ENCODE measurements around the gene MINDY4. TPM values are rescaled to one million over a fixed set of nuclear protein-coding genes. Genes with fewer than 3 reads are reported as not detected.
A peak's percentile ranks its signal among the peaks of the same experiment; 100 is the strongest.

The MINDY4 gene
- total RNA-seq, 1 donor from 2014 or later, result 15.6 TPM

- DNase-seq (ENCODE audit: low spot score) (peak; percentile 59), ATAC-seq (no peak)
- intact Hi-C loops (cut with DNase I), result no loop called here
Measured at GRCh38 chr7:30842542-30843451, 71.6 kb downstream of the MINDY4 start.

DNA sequence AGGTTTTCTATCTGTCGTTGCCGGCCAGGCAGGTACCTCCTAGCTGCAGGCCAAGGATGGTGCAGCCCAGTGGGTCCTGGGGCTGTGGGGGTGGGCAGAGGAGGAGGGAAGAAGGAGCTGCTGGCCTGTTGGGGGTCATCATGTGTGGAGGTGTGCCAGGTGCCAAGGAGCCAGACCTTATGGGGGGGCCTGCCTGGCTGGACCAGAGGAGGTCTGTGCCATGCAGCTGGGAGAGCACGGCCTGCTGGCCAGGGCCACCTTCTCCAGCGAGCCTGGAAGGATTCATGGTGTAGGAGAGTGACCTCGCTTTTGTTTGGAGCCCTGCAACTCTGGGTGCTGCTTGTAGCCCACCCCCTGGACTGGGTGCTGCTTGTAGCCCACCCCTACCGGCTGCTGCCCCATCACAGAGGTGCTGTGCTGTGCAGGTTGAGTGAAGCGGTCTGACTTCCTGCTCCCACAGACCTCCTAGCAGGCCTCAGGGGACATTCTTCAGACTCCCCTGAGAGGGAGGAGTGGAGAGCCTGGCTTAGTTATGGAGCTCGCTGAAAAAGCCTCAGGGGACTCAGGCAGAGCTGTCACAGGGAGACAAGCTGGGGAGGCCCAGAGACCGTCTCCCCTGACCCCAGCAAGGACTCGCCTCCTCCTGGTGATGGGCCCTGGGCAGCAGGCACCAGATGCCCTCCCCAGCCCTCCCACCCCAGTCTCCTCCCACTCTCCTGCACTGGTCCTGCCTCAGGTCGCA lies 72.7 kb downstream of the MINDY4 start:
- ATAC-seq, result no peak
- intact Hi-C loops (cut with DNase I), result no loop called here
- peak; percentile 58 for DNase-seq (ENCODE audit: low spot score)

DNA sequence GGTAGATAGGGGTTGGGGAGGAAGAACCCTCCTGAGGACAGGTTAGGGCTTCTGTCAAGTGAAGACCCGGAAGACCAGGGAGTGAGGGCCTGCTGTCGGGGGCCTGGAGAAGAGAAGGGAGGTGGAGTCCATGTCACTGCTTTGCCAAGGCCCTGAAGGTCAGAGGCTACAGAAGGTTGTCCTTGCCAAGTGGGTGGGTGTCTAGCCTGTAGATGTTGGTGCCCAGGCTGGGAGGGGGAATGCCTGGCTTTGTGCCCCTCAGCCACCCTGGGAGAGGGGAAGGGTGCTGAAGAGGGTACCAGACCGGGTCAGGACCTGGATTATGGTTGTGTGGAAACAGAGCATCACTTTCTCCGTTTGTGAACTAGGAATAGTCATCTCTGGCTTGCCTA lies 73.3 kb downstream of the MINDY4 start:
- peak; percentile 56 for DNase-seq (ENCODE audit: low spot score)
- ATAC-seq, result no peak
- intact Hi-C loops (cut with DNase I), result no loop called here

DNA sequence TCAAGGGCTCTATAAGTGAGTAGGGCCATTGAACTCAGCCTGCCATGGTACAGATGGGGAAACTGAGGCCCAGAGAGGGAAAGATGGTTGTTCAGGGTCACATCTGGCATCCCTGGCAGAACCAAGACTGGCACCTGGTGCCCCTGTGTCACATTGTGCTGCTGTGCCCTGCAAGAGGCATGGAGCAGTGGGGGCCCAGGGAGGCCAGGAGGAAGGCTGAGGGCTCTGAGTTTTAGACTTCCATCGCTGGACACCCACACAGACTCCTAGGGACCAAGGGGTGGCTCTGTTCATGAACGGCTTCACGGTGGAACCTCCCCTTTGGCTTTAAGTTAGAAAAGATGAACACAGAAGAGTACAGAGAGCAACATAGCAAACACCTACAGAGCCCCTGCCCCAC lies 73.7 kb downstream of the MINDY4 start:
- no peak for ATAC-seq
- intact Hi-C loops (cut with DNase I), result no loop called here
- peak; percentile 42 for DNase-seq (ENCODE audit: low spot score)

GRCh38 chr7:30845426-30846135 lies 74.4 kb downstream of the MINDY4 start:
- intact Hi-C loops (cut with DNase I), result no loop called here
- DNase-seq (ENCODE audit: low spot score) (peak; percentile 75), ATAC-seq (peak; percentile 55)

DNA sequence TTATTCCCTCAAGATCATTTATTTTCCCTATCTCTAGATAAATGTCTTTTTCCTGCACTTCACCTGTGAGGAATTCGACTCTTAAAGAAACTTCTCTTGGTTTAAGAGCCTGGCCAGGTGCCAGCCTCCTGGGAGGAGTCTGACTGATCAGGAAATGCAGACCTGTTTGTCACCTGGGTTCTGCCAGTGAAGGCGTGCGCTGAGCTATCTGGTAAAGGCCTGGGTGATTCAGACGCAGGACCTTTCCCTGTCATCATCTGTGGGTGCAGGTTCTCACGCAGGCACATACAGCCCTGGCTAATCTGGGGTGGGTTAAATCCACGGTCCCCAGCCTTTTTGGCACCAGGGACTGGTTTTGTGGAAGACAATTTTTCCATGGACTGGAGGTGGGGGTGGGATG lies 75.2 kb downstream of the MINDY4 start:
- intact Hi-C loops (cut with DNase I), result no loop called here
- DNase-seq (ENCODE audit: low spot score) (peak; percentile 61), ATAC-seq (no peak)

- ATAC-seq, result no peak
- no peak for DNase-seq (ENCODE audit: low spot score)
- intact Hi-C loops (cut with DNase I), result no loop called here
Measured at GRCh38 chr7:30848121-30848855, 77.1 kb downstream of the MINDY4 start.

DNA sequence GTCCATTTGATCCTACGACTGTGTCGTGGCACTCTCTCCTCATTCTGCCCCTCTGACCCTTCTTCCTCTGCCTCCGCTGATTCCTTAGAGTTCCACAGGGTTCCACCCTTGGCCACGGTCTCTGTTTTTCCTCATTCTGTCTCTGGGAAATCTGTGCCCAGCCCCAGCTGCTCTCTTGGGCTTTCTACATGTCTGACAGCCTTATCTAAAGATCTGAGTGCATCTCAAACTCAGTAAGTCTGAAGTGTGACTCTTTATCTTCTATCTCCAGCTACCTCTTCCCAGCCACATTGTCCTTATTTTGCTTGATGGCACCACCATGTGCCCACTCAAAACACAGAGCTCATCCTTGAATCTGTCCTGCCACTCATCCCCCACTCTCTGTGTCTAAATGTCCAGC lies 78.3 kb downstream of the MINDY4 start:
- no peak for ATAC-seq
- DNase-seq (ENCODE audit: low spot score), result no peak
- intact Hi-C loops (cut with DNase I), result no loop called here

- no peak for ATAC-seq
- DNase-seq (ENCODE audit: low spot score), result no peak
- intact Hi-C loops (cut with DNase I), result no loop called here
Measured at GRCh38 chr7:30850426-30850825, 79.2 kb downstream of the MINDY4 start.

- ATAC-seq (peak; percentile 77), DNase-seq (ENCODE audit: low spot score) (no peak)
- intact Hi-C loops (cut with DNase I), result no loop called here
Measured at GRCh38 chr7:30851651-30852307, 80.6 kb downstream of the MINDY4 start.

GRCh38 chr7:30852308-30852684 lies 81.1 kb downstream of the MINDY4 start:
- intact Hi-C loops (cut with DNase I), result no loop called here
- peak; percentile 10 for ATAC-seq
- DNase-seq (ENCODE audit: low spot score), result no peak

GRCh38 chr7:30852744-30853288 lies 81.6 kb downstream of the MINDY4 start:
- intact Hi-C loops (cut with DNase I), result no loop called here
- DNase-seq (ENCODE audit: low spot score) (no peak), ATAC-seq (no peak)

DNA sequence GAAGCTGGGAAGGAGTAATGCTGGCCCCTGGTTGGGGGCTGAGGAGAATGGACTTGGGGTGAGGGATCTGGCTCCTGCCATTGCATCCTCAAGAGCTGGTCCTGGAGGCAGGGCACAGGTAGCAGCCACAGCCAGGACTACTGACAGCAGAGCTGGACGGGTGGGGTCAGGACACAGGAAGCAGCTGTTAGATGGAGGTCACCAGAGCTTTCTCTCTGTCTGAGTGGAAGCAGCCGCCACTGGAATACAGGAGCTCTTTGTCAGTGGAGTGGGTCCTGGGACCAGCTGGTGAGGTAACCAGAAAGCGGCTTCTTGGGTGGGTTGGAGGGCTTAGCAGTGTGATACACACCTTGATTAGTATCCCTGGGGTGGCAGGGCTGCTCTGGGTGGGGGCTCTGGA lies 82.4 kb downstream of the MINDY4 start:
- intact Hi-C loops (cut with DNase I), result no loop called here
- DNase-seq (ENCODE audit: low spot score) (no peak), ATAC-seq (no peak)

DNA sequence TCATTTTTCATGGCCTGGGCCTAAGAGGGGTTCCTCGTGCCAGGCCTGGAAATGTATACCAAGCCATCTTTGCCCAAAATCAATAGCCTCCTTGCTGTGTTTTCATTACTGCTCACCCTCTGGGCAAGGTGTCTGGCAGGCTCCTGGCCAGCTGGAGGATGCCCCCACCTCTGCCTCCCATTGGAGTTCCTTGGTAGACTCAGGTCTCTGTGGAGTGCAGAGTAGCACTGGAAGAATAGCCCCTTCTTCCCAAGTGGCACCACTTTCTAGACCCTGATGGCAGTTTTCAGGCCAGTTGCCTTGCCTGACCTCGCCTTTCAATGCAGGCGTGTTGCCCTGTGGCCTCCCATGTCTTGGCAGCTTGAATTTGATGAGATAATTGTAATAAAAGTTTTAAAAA lies 84.7 kb downstream of the MINDY4 start:
- intact Hi-C loops (cut with DNase I), result no loop called here
- no peak for ATAC-seq

GRCh38 chr7:30858576-30858975 lies 87.4 kb downstream of the MINDY4 start:
- DNase-seq (ENCODE audit: low spot score), result no peak
- ATAC-seq, result no peak
- intact Hi-C loops (cut with DNase I), result no loop called here

More for the DNA sequence above, 84.7 kb downstream of the MINDY4 start:
- DNase-seq (ENCODE audit: low spot score), result no peak

DNA sequence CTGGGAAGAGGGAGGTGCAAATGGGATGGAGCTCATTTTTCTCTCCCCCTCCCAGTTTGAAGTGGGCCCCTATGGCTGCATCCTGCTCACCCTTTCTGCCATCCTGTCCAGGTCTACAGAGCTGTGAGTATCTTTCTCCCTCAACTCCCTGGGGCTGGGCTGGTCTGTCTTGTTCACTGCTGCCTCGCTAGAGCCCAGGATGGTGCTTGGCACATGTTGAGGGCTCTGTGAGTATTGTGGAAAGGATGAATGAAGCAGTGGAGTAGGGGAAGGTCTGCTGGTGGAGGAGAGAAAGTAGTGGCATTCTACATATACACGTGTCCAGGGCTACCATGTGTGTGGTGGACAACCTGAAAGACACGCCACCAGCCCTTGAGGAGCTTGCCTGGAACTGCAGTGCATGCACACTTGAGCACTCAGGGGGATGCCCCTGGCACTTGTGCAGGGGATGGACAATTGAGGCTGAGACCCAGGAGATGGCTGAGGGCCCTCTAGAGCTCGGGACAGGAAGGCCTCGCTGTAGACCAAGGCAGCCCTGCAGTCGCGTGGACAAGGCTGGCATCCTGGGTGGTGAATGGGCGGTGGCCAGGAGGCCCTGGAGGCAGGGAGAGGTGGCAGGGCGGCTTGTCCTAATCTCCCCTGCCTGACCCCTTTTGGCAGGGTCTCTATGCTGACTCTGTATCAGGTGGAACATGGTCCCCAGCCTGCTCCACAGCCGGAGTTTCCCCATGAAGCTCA lies 88.2 kb downstream of the MINDY4 start:
- ATAC-seq (no peak), DNase-seq (ENCODE audit: low spot score) (no peak)
- intact Hi-C loops (cut with DNase I), result no loop called here

DNA sequence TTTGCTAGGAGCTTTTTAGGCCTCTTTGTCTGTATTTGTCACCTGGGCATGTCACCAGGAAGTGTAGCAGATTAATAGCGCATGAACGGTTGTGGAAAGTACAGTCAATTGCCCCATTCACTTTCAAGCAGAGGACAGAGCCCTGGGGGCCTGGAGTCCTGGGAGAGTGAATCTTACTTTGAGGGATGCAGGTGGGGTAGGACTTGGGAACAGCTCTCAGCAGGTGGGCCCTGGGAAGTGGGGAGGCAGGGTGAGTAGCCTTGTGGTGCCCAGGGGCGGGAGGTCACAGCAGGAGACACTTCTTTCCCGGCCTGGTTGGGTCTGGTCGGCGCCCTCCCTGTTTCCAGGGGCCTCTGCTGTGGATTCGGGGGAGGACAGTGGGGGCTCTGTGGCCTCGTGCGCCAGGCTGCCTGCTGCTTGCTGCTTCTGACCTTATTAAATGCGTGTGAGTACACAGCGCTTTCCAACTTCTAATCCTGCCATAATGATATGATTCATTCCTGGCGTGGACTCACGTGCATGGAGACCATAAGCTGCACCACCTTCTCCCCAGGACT lies 88.8 kb downstream of the MINDY4 start:
- DNase-seq (ENCODE audit: low spot score) (no peak), ATAC-seq (no peak)
- intact Hi-C loops (cut with DNase I), result no loop called here
